SK-N-SH (cell line): Measurements from ENCODE around the gene SFXN5. TPM values are rescaled to one million over a fixed set of nuclear protein-coding genes. Genes with fewer than 3 reads are reported as not detected.

ENCODE experiments used
- CTCF ChIA-PET: fragments of 300-600, 350-600 bp; formaldehyde crosslinking; extraction: SDS; loops from one replicate; lab custom pipeline; 2021; lab: Yijun Ruan, JAX
- POLR2A ChIA-PET: fragments of 350-600 bp; sonication (Branson Sonifier 250); formaldehyde crosslinking; extraction: SDS; loops from one replicate; lab custom pipeline; 2020; ENCODE audit warnings: antibody characterized with exemption, inconsistent platforms; lab: Yijun Ruan, JAX
- DNase-seq: peaks from one replicate; pipeline ENCODE4 v3.0.0; 2012
- H2AFZ ChIP-seq: fragments of 200-600 bp; sonication (generic); 2 replicates; pipeline ENCODE4 v1.8.1; 2016; ENCODE audit warnings: antibody characterized with exemption, mild to moderate bottlenecking, low read depth
- H3F3A ChIP-seq: fragments of 200-600 bp; sonication (generic); replicated peaks from 2 replicates; pipeline ENCODE3; 2016; ENCODE audit warnings: antibody characterized with exemption, mild to moderate bottlenecking; ENCODE audit not compliant: insufficient read depth
- H3K27ac ChIP-seq, 2 experiments: fragments of 200-500 bp in 1 of 2; fragments of 200-600 bp in 1 of 2; sonication (Bioruptor generic) in 1 of 2; sonication (generic), shearing (Covaris generic) in 1 of 2; 2 replicates each; pipeline versions ENCODE4 v1.5.1 to v1.6.1; 2014 to 2016; ENCODE audit warnings: low read depth in 2 of 2, inconsistent platforms in 1 of 2, low read length in 1 of 2, mild to moderate bottlenecking in 1 of 2, mixed read lengths in 1 of 2
- H3K27me3 ChIP-seq: fragments of 200-600 bp; sonication (generic), shearing (Covaris generic); 2 replicates; pipeline ENCODE4 v1.6.1; 2016; ENCODE audit warnings: mixed run types; ENCODE audit not compliant: insufficient read depth
- H3K36me3 ChIP-seq, 2 experiments: fragments of 200-500 bp in 1 of 2; fragments of 200-600 bp in 1 of 2; sonication (Bioruptor generic) in 1 of 2; sonication (generic) in 1 of 2; replicated peaks in 1 of 2; 2 replicates each; pipeline versions ENCODE3 to v1.5.1; 2014 to 2016; ENCODE audit warnings: low read length in 1 of 2, mild to moderate bottlenecking in 1 of 2; ENCODE audit not compliant: insufficient read depth in 2 of 2, control insufficient read depth in 1 of 2
- H3K4me1 ChIP-seq, 2 experiments: fragments of 200-500 bp in 1 of 2; fragments of 200-600 bp in 1 of 2; sonication (Bioruptor generic) in 1 of 2; sonication (generic), shearing (Covaris generic) in 1 of 2; 2 replicates each; pipeline versions ENCODE4 v1.5.1 to v1.6.1; 2014 to 2016; ENCODE audit warnings: low read depth in 1 of 2, low read length in 1 of 2, mixed run types in 1 of 2; ENCODE audit not compliant: insufficient read depth in 2 of 2, control insufficient read depth in 1 of 2
- H3K4me2 ChIP-seq: fragments of 200-600 bp; sonication (generic), shearing (Covaris generic); 2 replicates; pipeline ENCODE4 v1.6.1; 2017; ENCODE audit warnings: mixed run types
- H3K4me3 ChIP-seq, 2 experiments: fragments of 200-500 bp in 1 of 2; fragments of 200-600 bp in 1 of 2; sonication (Bioruptor generic) in 1 of 2; sonication (generic), shearing (Covaris generic) in 1 of 2; 2 replicates each; pipeline versions ENCODE4 v1.5.1 to v1.8.1; 2014 to 2016; ENCODE audit warnings: low read depth in 2 of 2, inconsistent platforms in 1 of 2, low read length in 1 of 2, mild to moderate bottlenecking in 1 of 2, mixed read lengths in 1 of 2, moderate library complexity in 1 of 2
- H3K79me2 ChIP-seq: fragments of 200-600 bp; sonication (generic); 2 replicates; pipeline ENCODE4 v1.8.1; 2017; ENCODE audit warnings: mild to moderate bottlenecking; ENCODE audit not compliant: insufficient read depth
- H3K9ac ChIP-seq: fragments of 200-600 bp; sonication (generic); 2 replicates; pipeline ENCODE4 v1.6.1; 2017; ENCODE audit warnings: mixed run types
- H3K9me2 ChIP-seq: fragments of 200-600 bp; sonication (generic); 2 replicates; pipeline ENCODE4 v1.6.1; 2017; ENCODE audit warnings: mixed run types
- H3K9me3 ChIP-seq: fragments of 200-600 bp; sonication (generic); 2 replicates; pipeline ENCODE4 v1.6.1; 2017; ENCODE audit warnings: mixed run types, mild to moderate bottlenecking, moderate library complexity
- H4K20me1 ChIP-seq: fragments of 200-600 bp; sonication (generic); 2 replicates; pipeline ENCODE4 v1.6.1; 2017; ENCODE audit warnings: mild to moderate bottlenecking, mixed run types; ENCODE audit not compliant: insufficient read depth
- EZH2phosphoT487 ChIP-seq: fragments of 200-600 bp; sonication (generic); IDR thresholded peaks from 2 replicates; pipeline ENCODE4 v1.6.1; 2017; ENCODE audit warnings: low read depth, mixed run types, mild to moderate bottlenecking, antibody characterized with exemption, moderate library complexity, borderline replicate concordance
- FOXJ3 ChIP-seq: sonication (generic); formaldehyde crosslinking; IDR thresholded peaks from 2 replicates; pipeline ENCODE4 v1.5.1; 2020; ENCODE audit warnings: mild to moderate bottlenecking, missing genetic modification reagents
- FOXM1 ChIP-seq: IDR thresholded peaks from 2 replicates; pipeline ENCODE4 v1.4.0; 2012; ENCODE audit warnings: low read depth, mild to moderate bottlenecking
- IRF3 ChIP-seq: fragments of 150-350 bp; IDR thresholded peaks from 2 replicates; pipeline ENCODE4 v1.6.1; 2016; ENCODE audit warnings: mild to moderate bottlenecking, low read depth, low read length
- MEF2A ChIP-seq: IDR thresholded peaks from 2 replicates; pipeline ENCODE4 v1.4.0; 2012; ENCODE audit warnings: low read depth, borderline replicate concordance
- NFIC ChIP-seq: IDR thresholded peaks from 2 replicates; pipeline ENCODE4 v1.4.0; 2012; ENCODE audit warnings: borderline replicate concordance
- RAD21 ChIP-seq: IDR thresholded peaks from 2 replicates; pipeline ENCODE4 v1.6.1; 2012; ENCODE audit warnings: mild to moderate bottlenecking, low read length
- RCOR1 ChIP-seq: fragments of 150-350 bp; IDR thresholded peaks from 2 replicates; pipeline ENCODE4 v1.6.1; 2017; ENCODE audit warnings: antibody characterized with exemption, low read length
- REST ChIP-seq: IDR thresholded peaks from 2 replicates; pipeline ENCODE4 v1.6.1; 2012; ENCODE audit warnings: mild to moderate bottlenecking, low read depth, low read length, moderate library complexity
- RFX5 ChIP-seq: IDR thresholded peaks from 2 replicates; pipeline ENCODE4 v1.6.1; 2012; ENCODE audit warnings: mild to moderate bottlenecking, improper control_type of control experiment, low read length
- RXRA ChIP-seq: IDR thresholded peaks from 2 replicates; pipeline ENCODE4 v1.4.0; 2012; ENCODE audit warnings: low read depth, mild to moderate bottlenecking, borderline replicate concordance
- SIN3A ChIP-seq: IDR thresholded peaks from 2 replicates; pipeline ENCODE4 v1.6.1; 2012; ENCODE audit warnings: low read depth, mild to moderate bottlenecking, low read length, moderate library complexity, borderline replicate concordance
- TAF1 ChIP-seq: IDR thresholded peaks from 2 replicates; pipeline ENCODE4 v1.6.1; 2012; ENCODE audit warnings: low read depth, mild to moderate bottlenecking, low read length, moderate library complexity, borderline replicate concordance
- YY1 ChIP-seq: IDR thresholded peaks from 2 replicates; pipeline ENCODE4 v1.4.0; 2012; ENCODE audit warnings: low read depth, mild to moderate bottlenecking
- WGBS: methylation state at CpG from one replicate; pipeline ENCODE4 v1.1.6; 2017; ENCODE audit warnings: low lambda C conversion rate; 5-methylcytosine and 5-hydroxymethylcytosine counted together
- polyA plus RNA-seq, 3 experiments: library from polyadenylated mRNA; depleted of rRNA; stranded (reverse); fragments of >200 nt; gene quantifications; 2 replicates each; pipeline ENCODE4 v1.2.3, GENCODE V29; 2012
- TF ChIP-seq, protein P1 (sequence below): IDR thresholded peaks from 2 replicates; pipeline ENCODE4 v1.4.0; 2012; ENCODE audit warnings: low read depth, borderline replicate concordance
- TF ChIP-seq, protein P2 (sequence below): IDR thresholded peaks from 2 replicates; pipeline ENCODE4 v1.4.0; 2012; ENCODE audit warnings: low read depth, borderline replicate concordance

The SFXN5 gene
- polyA plus RNA-seq, 1 of the 3 experiments (the other 2 are of a cell fraction): 9.9 TPM

DNA sequence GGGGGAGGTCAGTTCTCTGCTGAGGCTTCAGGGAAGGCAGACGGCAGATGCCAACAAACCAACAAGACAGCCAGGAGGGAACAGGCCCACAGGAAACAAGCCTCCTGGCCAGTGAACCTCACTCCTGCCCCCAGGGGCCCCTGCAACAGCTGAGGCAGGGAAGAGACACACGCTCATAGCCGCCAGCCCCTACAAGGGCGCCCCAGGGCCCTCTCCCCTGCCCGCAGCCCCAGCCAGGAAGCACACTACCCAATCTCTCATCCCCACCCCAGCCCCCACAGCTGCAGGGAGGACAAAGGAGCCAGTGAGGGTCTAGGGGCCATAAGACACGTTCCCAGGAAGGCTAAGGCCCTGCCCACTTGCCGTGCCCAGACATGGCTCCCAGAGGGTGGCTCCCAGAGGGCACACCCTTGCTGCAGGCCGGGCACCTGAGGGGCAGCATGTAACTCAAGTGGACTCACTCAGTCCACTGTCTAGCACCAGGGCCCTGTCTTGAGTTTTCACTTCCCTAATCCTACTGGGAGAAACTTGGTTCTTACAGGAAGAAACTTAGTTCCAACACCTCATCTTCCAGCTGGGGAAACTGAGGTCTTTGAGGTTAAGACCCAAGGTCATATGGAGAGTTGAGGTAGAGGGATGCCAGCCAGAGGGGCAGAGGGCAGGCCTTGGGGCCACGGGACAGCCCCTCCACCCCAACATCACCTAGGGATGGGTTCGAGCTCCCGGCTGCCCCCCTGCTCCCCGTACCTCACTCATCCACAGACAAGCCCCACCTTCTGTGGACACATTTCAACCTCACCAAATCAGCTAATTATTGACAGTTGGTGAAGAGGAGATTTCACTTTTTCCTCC, 116.9 kb downstream of the SFXN5 start (continued):
- TF ChIP-seq FOXJ3 (CRISPR knock-in tag): no peak
- TF ChIP-seq FOXM1: no peak
- TF ChIP-seq, protein P1, sequence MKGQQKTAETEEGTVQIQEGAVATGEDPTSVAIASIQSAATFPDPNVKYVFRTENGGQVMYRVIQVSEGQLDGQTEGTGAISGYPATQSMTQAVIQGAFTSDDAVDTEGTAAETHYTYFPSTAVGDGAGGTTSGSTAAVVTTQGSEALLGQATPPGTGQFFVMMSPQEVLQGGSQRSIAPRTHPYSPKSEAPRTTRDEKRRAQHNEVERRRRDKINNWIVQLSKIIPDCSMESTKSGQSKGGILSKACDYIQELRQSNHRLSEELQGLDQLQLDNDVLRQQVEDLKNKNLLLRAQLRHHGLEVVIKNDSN: no peak
- TF ChIP-seq NFIC: no peak
- no peak for TF ChIP-seq MEF2A

DNA sequence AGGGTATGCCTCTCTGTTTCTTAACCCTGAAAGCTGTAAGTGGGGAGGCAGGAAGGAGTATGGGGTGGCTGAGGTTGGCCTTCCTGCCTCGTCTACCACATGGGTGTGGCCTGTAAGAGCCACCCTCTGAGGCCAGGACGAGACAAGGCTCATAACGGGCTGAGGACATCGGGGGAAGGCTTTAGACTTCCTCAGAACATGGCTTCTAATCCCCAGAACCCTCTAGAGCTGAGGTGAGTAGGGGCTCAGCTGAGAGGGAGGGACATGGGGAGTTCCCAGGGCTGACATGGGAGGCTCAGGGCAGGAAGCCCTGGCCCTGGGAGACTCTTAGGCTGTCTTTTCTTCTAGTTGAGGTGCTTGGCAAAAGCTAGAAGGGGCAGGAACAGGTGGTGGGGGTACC, 117.5 kb downstream of the SFXN5 start:
- no peaks in the 10 kb centered on the region for H3K9me3 ChIP-seq
- H3F3A ChIP-seq: no peaks in the 10 kb centered on the region
- no peak overlapping the region for H3K9ac ChIP-seq
- no peaks in the 10 kb centered on the region for H4K20me1 ChIP-seq
- no peaks in the 10 kb centered on the region for H3K36me3 ChIP-seq
- H3K4me1 ChIP-seq: no peaks in the 10 kb centered on the region
- 92% methylated on average over 4 of the region's 4 CpGs for WGBS
- DNase-seq: no peak
- no peaks in the 10 kb centered on the region for H3K27me3 ChIP-seq
- H3K4me2 ChIP-seq: no peak overlapping the region
- H2AFZ ChIP-seq: no peak overlapping the region
- no peak overlapping the region for H3K27ac ChIP-seq
- POLR2A ChIA-PET: no interaction called here
- CTCF ChIA-PET: interaction anchor here (1.7 to 4.1 kb wide), 2 partner anchors 27 to 61 kb away, joined by 3 to 20 read pairs; no protein-coding TSS in a partner anchor
- no peak overlapping the region for H3K4me3 ChIP-seq
- no peaks in the 10 kb centered on the region for H3K9me2 ChIP-seq
- no peaks in the 10 kb centered on the region for H3K79me2 ChIP-seq
- TF ChIP-seq, protein P2, sequence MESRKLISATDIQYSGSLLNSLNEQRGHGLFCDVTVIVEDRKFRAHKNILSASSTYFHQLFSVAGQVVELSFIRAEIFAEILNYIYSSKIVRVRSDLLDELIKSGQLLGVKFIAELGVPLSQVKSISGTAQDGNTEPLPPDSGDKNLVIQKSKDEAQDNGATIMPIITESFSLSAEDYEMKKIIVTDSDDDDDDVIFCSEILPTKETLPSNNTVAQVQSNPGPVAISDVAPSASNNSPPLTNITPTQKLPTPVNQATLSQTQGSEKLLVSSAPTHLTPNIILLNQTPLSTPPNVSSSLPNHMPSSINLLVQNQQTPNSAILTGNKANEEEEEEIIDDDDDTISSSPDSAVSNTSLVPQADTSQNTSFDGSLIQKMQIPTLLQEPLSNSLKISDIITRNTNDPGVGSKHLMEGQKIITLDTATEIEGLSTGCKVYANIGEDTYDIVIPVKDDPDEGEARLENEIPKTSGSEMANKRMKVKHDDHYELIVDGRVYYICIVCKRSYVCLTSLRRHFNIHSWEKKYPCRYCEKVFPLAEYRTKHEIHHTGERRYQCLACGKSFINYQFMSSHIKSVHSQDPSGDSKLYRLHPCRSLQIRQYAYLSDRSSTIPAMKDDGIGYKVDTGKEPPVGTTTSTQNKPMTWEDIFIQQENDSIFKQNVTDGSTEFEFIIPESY: no peak
- TF ChIP-seq EZH2phosphoT487: no peak
- TF ChIP-seq NFIC: no peak
- no peak for TF ChIP-seq RAD21
- TF ChIP-seq REST: no peak
- no peak for TF ChIP-seq TAF1
- no peak for TF ChIP-seq SIN3A
- no peak for TF ChIP-seq RFX5
- TF ChIP-seq RCOR1: no peak
- TF ChIP-seq RXRA: no peak
- TF ChIP-seq YY1: no peak
- TF ChIP-seq IRF3: no peak
- TF ChIP-seq, all 33 proteins: peak for 0
